UCSD-AML1 (cell line): ENCODE results near the gene FGF21.
"Not testable (repeated sequence)": the region's sequence is repeated elsewhere in the genome, so short reads cannot be mapped to it uniquely, and the experiment has no call there.

ENCODE experiments used
- DNase-seq: peaks from one replicate; lab custom pipeline; 2025; ENCODE audit not compliant: unreplicated experiment; lab: John Stamatoyannopoulos, UW

The FGF21 gene

GRCh38 chr19:48751845-48752495 is 3.4 kb upstream of the FGF21 start:
- DNase-seq = peak; percentile 44

DNA sequence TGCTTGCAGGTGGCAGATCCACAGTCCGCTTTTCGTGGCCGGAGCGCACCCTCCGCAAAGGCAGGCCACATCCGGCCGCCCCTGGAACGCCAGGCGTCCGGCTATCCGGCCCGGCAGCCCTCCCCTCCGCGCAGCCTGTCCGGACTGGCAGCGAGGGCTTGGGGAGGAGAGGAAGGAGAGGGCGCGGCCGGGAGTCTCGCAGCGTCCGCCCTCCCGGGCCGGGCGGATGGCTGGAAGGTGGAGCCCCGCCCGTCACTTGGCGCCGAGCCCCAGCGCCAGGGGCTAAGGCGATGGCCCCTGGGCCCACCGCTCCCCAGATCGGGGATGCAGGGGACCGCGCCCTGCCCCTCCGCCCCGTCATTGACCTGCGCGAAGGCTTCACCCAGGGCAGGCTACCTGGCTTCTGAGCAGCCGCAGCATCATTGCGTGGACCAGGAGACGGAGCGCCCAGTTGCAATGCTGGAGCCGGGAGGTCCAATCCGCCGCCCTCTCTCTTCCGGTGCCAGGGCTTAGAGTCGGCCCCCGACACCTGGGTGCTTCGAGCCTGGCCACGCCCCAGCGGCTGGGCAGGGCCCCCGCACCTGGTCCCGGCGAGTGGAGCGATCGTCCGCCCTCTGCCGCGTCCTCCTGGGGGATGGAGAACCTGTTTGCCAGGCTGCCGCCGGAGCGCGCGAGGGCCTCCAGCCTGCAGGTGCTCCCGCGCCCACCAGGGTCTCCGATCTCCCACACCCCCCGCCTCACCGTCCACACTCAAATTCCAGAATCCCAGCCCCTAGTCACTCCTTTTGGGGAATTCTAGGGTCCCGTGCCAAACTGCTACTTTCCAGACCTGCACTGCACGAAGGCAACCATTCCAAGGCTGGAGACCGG is 2.6 kb upstream of the FGF21 start, which contains the start of gene FUT1:
Gene FUT1, minus strand, starts transcription at position 146 of the 870 bp plus-strand sequence. CDS start 1,360 bp downstream, outside the sequence.
- peak; percentile 84 for DNase-seq

DNA sequence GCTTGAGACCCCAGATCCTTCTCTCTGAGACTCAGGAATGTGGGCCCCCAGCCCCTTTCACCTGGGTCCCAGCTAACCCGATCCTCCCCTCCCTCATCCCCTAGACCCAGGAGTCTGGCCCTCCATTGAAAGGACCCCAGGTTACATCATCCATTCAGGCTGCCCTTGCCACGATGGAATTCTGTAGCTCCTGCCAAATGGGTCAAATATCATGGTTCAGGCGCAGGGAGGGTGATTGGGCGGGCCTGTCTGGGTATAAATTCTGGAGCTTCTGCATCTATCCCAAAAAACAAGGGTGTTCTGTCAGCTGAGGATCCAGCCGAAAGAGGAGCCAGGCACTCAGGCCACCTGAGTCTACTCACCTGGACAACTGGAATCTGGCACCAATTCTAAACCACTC is 463 bp downstream of the FGF21 start:
- DNase-seq = no peak

- no peak for DNase-seq
Observed at GRCh38 chr19:48756212-48756611, 888 bp downstream of the FGF21 start.

DNA sequence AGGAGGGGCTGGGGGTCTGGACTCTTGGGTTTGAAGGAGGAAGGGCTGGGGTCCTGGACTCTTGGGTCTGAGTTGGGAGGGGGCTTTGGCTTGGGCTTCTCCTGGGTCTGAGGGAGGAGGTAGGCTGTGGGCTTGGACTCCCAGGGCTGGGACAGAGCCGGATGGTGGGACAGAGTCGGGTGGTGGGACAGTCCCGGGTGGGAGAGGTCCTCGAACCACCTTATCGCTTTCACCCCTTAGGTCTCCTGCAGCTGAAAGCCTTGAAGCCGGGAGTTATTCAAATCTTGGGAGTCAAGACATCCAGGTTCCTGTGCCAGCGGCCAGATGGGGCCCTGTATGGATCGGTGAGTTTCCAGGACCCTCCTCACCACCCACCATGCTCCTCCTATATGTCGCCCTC is 1.4 kb downstream of the FGF21 start:
- DNase-seq = no peak

- no peak for DNase-seq
Observed at GRCh38 chr19:48757089-48757675, 1.9 kb downstream of the FGF21 start.

DNA sequence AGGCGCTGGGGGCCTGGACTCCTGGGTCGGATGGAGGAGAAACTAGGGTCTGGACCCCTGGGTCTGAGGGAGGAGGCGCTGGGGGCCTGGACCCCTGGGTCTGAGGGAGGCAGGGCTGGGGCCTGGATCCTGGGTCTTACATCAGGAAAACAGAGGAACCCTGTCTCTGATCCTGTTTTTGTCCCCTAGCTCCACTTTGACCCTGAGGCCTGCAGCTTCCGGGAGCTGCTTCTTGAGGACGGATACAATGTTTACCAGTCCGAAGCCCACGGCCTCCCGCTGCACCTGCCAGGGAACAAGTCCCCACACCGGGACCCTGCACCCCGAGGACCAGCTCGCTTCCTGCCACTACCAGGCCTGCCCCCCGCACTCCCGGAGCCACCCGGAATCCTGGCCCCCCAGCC is 2.4 kb downstream of the FGF21 start:
- no peak for DNase-seq

- peak; percentile 50 for DNase-seq
Observed at GRCh38 chr19:48760504-48761205, 5.3 kb downstream of the FGF21 start.

DNA sequence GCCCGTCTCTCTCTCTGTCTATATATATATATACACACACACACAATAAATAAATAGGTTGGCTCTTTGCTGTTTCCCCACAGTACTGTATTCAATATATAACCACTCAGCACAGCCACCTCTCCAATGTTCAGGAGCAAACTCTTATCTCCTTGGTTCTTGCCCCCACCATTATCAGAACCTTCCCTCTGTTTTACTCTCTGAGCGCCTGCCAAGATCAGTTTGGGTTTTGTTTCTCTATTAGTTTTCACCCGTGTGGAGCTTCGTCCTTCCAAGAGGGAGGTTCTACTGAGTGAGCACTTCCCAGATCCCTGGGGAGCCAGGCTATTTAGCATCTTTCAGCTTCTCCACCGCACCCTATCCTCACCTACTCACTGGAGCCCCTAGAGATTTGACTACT is 10.5 kb downstream of the FGF21 start:
- not testable (repeated sequence) for DNase-seq

DNA sequence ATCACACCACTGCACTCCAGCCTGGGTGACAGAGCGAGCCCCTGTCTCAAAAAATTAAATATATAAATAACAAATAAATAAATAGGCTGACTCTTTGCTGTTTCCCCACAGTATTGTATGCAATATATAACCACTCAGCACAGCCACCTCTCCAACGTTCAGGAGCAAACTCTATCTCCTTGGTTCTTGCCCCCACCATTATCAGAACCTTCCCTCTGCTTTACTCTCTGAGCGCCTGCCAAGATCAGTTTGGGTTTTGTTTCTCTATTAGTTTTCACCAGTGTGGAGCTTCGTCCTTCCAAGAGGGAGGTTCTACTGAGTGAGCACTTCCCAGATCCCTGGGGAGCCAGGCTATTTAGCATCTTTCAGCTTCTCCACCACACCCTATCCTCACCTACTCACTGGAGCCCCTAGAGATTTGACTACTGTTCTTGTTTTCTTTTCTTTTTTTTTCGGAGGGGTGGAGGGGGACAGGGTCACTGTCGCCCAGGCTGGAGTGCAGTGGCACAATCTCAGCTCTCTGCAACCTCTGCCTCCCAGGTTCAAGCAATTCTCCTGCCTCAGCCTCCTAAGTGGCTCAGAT is 12.9 kb downstream of the FGF21 start:
- not testable (repeated sequence) for DNase-seq

GRCh38 chr19:48768994-48769713 is 13.8 kb downstream of the FGF21 start:
- no peak for DNase-seq

DNA sequence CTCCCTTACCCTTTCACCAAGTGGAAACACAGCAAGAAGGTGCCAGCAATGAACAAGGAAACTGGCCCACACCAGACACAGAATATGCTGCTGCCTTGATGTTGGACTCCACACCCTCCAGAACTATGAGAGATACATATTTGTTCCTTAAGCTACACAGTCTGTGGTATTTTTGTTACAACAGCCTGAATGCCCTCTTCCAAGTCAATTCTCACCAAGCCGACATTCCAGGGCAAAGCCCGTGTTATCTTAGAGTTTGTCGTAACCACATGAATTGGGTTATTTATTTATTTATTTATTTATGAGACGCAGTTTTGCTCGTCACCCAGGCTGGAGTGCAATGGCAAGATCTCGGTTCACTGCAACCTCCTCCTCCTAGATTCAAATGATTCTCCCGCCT is 14.9 kb downstream of the FGF21 start:
- no peak for DNase-seq

DNA sequence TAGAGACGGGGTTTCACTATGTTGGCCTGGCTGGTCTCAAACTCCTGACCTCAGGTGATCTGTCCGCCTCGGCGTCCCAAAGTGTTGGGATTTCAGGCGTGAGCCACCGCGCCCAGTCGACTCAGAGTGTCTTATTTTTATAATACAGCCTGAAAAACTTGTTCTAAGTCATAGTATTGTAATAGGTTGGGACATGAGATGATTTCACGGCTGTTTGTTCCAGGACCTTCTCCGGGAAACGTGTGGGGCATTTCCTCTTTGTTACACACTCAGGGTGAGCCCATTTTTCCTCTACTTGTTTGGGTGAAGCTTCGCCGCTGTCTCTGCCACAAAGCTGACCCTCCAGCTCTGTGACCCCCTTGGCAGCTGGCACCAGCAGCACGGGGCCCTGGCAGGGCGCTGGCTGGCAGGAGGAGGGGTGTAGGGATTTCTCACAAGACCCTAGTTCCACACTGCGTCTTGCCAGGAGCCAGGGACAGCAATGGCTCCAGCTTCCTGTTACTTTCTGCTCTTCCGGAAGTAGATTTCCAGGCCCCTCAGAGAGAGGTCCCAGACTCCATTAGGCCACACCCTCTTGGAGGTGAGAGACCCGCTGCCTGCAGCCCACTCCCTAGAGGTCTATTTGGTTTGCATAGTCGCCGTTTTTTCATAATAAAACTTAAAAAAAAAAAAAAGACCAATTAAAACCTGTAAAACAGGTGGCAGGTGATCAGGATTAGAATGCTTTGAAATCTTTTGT is 15.6 kb downstream of the FGF21 start:
- no peak for DNase-seq

- no peak for DNase-seq
Observed at GRCh38 chr19:48772503-48772953, 17.2 kb downstream of the FGF21 start.

GRCh38 chr19:48777139-48777538 is 21.8 kb downstream of the FGF21 start:
- DNase-seq = no peak

DNA sequence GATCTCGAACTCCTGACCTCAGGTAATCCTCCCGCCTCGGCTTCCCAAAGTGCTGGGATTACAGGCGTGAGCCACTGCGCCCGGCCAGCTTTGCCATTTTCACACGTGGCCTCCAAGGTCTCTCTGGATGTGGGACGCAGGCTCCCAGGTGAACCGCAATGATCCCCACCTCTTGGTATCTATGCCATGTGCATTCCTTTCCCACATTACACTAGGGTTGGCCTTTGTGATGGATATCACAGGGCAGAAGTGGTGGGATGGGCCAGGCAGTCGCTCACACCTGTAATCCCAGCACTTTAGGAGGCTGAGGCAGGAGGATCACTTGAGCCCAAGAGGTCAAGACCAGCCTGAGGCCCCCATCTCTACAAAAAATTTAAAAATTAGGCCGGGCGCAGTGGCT is 22.4 kb downstream of the FGF21 start:
- DNase-seq = no peak

DNA sequence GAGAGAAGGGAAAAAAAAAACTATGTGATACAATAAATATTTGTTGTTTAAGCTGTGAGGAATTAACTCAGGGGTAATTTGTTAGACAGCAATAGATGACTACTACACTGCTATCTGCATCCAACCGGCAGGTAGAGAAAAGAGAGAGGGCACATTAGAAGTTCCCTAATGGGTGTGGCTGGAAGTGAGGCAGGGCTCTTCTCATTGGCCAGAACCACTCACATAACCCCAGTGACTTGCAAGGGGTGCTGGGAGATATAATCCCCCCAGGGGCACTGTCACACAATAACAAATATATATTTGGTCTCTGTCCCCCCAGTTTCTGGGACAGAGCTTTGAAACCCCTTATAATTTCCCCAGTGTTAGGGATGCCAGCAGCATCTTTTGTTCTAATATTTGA is 24.3 kb downstream of the FGF21 start:
- DNase-seq = no peak

DNA sequence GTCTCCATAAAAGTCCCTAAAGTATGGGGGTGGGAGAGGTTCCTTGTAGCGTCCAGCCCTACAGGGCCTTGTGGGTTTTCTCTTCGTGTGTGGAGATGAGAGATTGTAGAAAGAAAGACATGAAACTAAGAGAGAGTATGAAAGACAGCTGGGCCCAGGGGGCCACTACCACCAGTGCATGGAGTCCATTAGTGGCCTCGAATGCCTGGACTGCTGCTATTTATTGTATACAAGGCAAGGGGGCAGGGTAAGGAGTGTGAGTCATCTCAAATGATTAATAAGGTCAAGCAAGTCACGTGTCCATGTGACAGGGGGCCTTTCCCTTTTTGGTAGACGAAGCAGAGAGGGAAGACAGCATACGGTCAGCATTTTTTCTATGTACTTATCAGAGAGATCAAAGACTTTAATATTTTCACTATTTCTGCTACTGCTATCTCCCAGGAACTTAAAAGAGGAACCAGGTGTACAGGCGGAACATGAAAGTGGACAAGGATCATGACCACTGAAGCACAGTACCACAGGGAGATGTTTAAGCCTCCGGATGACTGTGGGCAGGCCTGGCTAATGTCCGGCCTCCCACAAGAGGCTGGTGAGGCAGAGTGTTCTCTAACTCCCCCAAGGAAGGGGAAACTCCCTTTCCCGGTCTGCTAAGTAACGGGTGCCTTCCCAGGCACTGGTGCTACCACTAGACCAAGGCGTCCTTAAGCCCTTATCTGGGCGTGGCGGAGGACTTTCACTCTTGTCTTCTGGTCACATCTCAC is 25.5 kb downstream of the FGF21 start:
- peak; percentile 64 for DNase-seq

DNA sequence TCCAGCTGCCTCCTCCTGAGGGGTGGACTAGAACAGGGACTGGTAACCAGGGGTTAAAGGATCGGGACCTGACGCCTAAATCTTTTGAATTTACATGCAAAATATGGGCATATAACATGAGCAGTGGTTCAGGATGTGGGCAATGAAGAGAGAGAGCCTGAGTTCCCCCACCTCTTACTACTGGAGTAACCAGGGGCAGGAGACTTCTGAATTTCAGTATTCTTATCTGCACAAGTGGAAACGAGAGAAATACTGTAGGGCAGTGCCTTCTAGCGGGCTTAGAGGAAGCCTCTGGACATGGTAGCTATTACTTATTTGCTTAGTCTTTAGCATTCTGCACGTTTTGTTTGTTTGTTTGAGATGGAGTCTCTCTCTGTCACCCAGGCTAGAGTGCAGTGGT is 29.2 kb downstream of the FGF21 start:
- peak; percentile 46 for DNase-seq
